Panc1 (cell line): ENCODE results near the gene KAT5.

Experiments
- CTCF ChIP-seq: fragments of 450-650 bp; IDR thresholded peaks from 2 replicates; pipeline ENCODE4 v1.5.1; 2017; ENCODE audit warnings: mild to moderate bottlenecking
- POLR2AphosphoS5 ChIP-seq: IDR thresholded peaks from 2 replicates; pipeline ENCODE4 v1.6.1; 2012; ENCODE audit warnings: mild to moderate bottlenecking, low read depth, low read length, moderate library complexity

- TF ChIP-seq POLR2AphosphoS5 (no peak), CTCF (no peak)
Measured at GRCh38 chr11:65699306-65699705, 12.7 kb upstream of the KAT5 start.
